Cerebellar cortex (tissue), 1 donor: Measurements from ENCODE around the gene TOMM5.

Source experiments
- DNase-seq: peaks from one replicate; pipeline ENCODE4 v3.0.0-alpha.2; 2015; ENCODE audit warnings: low spot score

TOMM5 gene

DNA sequence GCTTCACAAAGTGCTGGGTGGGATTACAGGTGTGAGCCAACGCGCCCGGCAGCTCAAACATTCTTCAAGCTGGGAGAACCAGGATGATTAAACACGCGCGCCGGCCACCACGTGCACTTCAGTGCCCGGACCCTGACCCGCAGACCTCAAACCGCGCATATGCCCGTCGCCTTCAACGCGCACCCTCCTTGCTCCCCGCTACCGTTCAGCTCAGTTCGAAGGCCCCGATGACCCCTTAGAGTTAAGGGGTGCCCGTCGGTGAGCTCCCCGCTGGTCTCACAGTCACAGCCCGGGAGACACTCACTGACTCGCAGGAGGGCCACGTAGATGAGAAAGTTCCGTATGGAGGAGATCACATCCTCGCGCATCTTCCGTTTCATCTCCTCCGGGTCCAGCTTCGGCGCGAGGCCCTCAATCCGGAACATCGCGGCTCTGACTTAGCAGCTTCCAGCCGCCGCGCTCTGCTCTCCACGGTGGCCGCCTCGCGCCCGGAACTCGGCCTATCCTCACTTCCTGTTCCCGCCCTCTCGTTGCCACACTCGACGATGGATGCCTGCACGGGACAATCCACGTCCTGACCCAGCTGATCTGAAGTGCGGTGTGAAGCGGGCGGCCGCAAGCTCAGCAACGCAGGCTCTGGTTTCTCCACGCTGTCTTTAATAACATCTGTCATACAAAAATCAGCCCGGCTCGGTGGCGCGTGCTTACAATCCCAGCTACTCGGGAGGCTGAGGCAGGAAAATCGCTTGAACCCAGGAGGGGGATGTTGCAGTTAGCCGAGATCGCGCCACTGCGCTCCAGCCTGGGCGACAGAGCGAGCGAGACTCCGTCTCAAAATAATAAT, at the start of gene TOMM5:
Gene TOMM5 (minus strand): TSS at position 490 of the 844 bp plus-strand sequence. CDS start 65 bp downstream, at position 425.
- peak; percentile 93 for DNase-seq

DNA sequence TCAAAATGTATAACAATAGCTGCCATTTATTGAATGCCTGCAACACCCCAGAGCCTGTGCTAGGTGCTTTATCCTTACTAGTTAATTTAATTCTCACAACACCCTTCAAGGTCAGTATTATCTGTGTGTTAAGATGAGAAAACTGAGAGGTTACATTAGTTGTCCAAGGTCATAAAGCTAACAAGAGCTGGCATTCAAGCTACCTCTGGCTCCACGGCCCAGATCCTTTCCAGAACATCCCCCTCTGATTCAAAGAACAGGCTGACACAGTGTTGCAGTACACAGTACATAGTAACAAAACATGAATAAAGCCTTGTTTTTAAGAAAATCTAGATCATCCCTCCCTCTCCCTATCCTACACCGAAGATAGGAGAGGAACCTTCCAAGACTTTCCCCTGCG, 48.9 kb upstream of the TOMM5 start:
- DNase-seq: no peak

DNA sequence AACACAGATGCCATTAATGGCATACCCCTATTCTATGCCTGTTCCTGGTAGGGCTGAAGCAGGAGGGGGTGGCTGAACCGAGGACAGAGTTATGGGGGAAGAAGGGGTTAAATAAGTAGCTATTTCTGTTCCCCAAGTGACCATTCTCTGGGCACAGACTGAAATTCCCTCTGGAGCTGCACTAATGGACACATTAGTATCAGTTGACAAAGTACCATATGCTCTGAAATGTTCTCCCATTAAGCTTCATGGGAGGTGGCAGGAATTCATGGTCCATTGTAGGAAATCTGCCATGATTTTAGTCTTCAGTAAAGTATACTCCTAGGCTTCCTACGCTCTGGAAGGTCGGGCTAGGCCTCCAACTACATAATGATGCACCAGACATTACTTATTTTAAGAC, 47.8 kb upstream of the TOMM5 start:
- DNase-seq: no peak

DNA sequence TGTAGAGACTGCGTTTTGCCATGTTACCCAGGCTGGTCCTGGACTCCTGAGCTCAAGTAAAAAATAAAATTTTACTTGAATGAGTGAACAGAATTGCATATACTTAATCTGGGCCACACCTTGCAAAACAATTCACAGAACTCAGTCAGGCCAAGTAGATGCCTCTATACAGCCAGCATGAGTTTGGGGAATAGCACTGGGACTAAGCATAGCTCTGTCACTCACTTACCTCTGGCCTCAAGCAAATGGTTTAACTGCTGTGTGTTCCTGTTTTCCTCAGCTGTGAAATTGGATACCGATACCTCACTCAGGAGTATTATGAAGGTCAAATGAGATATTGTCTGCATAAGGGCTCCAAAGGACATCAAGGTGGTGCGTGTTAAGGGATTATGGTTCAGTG, 47.4 kb upstream of the TOMM5 start:
- no peak for DNase-seq

DNA sequence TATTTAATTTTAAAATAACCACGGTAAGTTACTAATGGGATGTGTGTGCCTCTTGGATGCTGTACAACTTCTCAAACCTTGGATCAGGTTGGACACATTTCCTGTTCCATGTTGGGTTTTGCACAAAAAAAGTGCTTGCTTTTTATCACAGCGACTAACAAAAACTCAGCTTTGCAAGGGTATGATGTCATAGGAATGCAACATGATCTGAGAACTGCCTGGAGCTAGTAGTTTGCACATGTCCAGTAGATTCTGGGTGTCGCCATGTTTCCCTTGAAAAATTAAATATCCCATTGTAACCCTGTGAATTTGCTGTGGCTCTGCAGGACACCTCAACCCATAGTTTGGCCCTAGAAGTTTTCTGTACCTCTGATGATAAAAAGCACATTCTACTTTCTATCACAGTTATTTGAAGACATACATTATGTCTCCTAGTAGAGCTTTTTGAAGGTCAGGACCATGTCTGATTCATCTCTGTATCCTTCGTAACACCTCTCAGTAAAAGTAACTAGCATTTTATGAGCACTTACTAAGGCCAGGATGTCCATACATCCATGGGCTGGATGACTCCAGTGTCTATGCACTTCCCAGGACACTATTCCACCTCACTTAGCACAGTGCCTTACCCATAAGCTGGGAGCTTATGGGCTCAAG, 46.8 kb upstream of the TOMM5 start:
- no peak for DNase-seq

DNA sequence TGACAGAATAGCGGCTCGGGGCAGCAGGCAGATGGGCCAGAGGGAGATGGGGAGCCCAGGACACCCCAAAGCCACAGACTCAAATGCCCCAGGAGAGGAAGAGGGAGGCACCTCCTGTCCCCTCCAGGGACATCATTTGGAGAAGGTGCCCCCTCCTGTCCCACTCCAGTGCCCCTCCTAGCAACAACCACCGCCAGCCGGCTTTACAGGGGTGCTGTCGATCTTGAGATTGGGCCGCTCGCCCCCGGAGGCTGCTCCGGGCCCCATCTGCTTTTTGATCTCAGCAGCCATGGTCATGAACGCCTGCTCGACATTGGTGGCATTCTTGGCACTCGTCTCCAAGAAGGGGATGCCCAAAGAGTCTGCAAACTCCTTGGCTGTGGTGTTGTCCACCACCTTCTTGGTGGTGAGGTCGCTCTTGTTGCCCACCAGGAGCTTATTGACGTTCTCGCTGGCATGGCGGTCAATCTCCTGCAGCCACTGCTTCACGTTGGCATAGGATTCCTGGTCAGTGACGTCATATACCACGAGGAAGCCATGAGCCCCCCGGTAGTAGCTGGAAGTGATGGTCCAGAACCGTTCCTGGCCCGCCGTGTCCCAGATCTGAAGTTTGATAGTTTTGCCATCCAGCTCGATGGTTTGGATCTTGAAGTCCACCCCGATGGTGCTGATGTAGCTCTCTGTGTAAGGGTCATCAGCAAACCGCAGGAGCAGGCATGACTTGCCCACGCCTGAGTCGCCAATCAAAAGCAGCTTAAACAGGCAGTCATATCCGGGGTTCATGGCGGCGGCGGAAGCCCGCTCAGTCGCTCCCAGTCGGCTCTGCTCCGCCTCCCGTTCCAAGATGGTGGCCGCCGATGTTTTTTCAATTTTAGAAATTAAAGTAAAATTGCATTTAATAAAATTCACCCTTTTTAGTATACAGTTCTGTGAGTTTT, 44.4 kb upstream of the TOMM5 start:
- DNase-seq: no peak

DNA sequence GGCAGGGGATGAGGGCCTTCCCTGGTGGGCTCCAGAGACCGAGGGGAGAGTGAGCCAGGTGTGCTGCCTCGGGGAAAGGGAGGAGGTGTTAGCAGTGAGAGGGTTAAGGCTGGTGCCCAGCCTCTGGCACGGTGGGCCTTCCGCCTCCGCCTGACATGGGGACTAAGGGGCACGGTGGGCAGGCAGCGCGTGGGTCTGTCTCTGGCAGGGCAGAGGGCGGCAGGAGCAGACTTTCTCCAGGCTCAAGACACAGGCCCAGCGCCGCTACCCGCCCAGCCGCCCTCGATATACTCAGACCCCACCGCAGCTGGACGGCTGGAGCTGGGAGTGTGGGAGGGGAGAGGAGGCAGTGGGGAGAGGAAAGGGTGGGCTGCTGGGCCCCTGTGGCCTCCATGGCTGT, 43.4 kb upstream of the TOMM5 start:
- no peak for DNase-seq

DNA sequence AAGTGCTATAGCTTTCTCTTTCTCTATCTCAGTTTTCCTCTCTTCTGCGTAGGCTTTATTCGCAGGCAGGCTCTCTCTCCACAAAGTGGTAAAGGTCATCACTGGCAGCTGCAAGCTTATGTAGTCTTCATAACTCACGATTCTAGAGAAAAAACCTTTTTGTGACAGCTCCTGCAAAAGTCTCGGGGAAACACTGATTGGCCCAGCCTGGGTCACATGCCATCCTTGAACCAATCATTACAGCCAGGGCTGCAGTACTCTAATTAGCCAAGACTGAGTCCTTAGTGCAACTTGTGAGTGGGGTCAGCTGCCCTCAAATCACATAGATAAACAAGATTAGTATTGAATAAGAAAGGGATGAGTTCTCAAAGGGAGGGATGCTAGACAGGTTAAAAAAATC, 40.1 kb upstream of the TOMM5 start:
- no peak for DNase-seq

DNA sequence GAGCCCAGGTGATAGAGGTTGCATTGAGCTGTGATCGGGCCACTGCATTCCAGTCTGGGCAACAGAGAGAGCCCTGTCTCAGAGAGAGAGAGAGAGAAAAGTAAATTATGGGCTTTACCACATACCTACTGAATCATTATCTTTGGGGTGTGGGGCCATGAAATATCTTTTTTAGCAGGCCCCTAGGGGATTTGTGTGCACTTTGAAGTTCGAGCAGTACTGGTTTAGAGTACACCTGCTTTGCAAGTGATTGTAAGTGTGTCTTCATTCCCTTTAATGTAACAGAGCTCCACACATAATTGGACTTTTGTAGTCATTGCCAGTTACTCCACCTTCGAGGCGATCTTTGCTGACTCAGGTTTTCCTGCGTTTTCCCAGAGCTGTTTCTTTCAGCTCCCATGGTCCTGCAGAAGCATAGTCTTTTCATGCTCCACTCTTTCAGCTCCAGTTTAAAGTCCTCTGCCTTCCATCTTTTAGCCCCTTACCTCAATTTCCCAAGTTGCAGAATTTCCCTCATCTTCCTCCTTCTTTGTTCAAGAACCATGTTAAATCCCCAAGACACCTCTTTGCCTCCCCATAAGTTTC, 34.4 kb upstream of the TOMM5 start:
- DNase-seq: no peak

DNA sequence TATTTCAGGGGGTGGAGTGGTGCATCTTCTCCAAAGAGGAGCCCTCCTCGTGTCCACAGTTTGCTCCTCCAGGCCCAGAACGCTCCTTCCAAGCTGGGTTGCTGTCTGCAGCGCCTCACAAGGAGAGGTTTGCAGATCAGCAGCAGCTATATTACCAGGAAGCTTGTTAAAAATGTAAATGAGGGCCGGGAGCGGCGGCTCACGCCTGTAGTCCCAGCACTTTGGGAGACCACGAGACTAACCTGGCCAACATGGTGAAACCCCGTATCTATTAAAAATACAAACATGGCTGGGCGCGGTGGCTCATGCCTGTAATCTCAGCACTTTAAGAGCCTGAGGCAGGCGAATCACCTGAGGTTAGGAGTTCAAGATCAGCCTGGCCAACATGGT, 33.4 kb upstream of the TOMM5 start:
- DNase-seq: no peak

DNA sequence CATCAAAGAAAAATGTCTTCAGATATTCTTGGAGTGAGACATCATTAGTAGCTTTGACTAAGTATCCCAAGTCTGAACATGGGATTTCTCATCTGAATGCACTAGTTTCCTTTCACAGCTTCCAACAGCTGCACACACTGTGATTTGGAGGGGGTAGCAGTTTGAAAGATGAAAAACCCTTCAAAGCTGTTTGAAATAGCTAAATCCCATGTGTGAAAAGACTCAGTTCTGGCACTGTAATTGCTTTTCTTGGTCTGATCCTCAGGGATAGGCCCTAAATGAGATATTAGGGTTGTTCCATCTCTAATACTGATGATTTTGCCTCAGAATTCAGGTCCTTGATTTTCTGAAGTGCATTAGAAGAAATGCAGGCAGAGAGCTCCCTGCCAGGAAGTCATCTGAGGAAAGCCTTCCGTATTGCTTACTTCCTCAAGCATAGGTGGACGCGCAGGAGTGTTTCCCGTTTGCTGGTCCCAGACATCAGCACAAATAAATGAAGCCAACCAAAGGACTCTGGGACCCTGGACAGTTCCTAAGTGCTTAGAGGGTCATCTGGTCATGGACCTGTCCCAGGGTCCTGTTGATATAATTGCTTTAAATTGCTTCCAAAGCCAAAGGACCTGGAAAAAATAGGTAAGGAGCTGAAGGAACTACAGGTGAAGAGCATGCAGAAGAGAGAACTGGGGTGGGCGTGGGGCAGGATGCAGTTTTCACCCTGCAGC, 32.8 kb upstream of the TOMM5 start:
- no peak for DNase-seq

DNA sequence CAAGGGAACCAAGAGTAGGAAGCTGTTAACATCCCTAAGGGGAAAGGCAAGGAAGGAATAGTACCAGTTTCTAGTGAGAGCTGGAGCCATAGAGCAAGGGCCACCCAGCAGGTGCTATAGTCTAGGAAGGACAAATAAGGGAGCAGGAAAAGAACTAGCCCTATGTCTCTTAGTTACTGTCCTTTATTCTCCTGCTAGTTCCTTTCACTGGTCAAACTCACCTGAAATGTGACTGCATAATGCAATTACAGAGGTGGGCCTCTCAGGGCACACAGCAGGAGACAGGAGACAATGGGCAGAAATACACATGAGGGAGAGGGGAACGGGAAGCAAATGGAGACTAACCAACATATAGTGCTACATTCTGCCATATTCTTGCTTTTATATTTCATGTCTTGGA, 31.7 kb upstream of the TOMM5 start:
- DNase-seq: no peak

DNA sequence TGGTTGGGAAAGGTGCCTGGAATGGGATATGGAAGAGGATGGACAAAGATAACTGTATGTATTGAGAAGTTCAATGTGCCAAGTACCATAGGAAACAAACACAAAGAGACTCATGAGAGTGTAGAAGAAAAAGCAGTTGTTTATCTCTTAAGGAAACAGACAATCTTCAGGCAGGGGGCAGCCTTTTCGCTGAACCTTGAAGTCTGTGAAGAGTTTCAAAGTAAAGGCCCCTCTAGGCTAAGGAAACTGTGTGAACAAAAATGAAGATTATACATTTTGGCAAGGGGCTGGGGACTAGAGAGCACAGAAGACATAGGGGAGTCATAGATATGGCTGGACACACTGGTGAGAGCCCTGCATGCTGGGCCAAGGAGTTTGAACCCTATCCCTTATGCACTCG, 30.9 kb upstream of the TOMM5 start:
- DNase-seq: no peak

DNA sequence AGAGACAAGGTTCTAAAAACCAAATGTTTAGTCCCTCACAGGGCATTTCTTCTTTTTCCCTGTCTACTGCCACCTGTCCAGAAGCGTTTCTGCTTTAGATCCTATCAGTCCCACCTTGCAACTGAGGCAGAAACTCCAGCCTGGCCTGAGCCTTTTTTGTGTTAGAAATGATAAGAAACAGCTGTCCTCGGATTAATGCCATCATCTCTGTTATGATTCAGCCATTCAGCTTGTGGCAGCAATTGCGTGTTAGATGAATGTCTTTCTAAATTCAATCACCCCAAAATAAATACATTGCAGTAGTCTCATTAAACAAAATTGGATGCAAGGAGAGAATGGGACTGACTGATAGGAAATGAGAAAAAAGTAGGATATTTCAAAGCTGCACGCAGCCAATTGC, 30.1 kb upstream of the TOMM5 start:
- no peak for DNase-seq

DNA sequence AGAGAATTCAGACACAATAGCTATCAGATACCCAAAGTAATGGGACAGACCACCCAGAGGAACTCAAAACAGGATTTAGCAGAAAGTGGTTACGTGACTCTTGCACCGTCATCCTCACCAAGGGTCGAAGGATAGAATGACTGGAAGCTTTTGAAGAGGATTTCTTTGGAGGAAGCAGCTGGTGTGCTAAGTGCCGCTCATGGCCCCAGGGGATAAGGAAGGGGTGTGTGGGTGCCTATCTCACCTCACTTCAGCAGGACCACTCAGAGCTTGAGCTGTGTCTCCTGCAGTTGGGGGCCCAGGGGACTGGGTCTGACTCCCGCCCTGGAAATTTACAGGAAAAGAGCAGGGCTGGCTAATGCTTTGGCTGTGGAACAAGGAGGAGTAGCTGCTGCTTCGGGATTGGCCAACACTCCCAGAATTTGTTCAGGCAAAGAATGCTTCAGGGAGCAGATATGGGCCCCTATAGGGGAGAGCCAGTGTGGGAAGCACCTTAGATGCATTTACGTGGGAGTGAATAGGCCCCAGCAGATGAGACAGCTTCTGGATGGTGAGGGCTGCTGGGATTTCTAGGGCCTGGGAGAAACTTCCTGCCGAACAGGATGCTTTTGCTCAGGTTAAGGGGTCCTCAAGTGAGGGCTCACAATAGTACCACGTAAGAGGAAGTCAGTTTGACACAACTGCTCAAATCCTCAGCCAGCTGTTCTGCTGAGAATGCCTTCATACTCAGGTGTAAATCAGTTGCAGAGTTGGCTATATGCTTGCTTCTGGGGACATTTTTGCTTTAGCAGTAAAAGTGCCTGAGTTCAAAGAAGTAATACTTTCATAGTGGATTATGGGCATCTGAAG, 29.1 kb upstream of the TOMM5 start:
- DNase-seq: no peak

DNA sequence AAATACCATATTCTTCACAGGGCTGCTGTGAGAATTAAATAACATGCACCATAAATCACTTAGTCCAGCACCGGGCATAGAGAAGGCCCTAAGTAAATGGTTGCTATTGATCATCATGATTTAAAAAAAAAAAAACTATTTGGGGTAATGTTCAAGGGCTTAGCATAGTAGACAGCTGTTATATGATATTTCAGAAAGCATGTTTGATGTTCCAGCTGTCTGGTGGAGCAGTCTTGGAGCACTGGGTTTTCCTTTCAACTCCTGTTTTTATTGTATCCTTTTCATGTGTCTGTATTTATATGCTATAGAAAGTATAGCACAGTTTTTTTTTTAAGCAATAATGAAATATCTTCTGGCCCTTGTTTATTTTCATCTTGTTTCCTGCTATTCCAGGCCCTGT, 28.0 kb upstream of the TOMM5 start:
- DNase-seq: no peak

DNA sequence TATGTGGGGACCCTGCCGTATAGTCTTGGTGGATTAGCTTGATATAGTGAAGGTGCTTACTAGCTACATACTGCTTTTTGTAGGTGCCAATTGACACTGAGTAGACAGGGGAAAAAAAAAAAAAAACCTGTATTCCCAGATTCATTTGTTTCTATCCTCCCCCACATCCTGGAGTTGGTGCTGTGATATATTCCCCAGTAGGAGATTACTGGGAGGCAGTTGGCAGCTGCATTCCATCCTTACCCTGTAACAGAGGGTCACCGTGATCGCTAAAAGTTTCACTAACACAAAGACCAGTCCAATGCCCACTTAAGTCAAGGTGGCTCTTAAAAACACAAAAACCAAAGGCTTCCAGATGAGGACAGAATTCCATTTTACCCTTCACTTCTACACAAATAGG, 27.4 kb upstream of the TOMM5 start:
- DNase-seq: no peak

DNA sequence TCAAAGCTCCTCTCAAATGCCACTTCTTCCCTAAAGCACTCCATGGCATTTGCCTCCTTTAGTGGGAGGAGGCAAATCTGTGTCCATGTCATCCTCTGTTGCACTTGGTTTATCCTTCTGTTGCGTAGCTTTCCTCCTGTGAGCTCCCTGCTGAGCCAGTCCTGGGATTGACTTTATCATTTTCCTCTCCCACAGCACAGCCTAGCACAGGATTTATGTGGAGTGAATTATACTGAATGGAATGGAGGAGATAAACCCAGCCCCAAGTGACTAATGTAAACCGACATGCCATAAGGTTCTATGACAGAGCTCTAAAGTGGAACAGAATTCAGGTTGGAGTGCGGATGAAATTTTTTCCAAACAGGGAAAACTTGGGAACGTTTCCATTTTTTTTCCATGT, 26.4 kb upstream of the TOMM5 start:
- no peak for DNase-seq

DNA sequence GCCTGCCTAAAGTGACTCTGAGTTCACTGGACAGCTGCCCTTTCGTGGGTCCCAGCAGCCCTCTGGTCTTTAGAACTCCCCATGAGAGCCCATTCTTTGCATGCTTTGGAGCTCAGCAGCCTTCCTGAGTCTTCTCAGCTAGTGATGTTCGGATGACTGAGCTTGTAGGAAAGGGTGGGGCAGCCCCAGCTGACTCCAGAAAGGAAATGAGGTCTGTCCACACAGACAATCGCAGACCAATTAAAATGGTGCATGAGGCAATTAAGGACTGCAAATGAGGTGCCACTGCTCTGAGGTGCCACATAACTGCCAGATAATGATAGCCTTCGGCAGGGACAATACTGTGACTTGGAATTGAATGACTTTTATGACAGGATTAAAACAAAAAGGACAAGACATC, 25.4 kb upstream of the TOMM5 start:
- no peak for DNase-seq

DNA sequence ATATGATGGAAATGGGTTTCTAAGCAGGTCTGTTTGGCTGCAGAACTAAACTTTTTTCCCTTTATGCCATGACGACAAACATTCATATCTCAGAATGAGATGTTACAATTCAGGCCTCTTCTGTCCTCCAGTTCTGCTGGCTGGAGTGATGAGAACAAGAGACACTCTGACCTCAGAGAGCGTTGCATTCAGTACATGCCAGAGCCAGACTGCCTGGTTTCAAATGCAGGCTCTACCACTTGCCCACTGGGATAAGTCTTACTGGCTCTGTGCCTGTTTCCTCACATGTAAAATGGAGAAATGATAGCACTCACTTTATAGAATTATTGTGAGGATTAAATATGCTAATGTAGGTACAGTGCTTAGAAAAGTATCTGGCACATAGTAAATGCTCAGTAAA, 24.8 kb upstream of the TOMM5 start:
- no peak for DNase-seq

DNA sequence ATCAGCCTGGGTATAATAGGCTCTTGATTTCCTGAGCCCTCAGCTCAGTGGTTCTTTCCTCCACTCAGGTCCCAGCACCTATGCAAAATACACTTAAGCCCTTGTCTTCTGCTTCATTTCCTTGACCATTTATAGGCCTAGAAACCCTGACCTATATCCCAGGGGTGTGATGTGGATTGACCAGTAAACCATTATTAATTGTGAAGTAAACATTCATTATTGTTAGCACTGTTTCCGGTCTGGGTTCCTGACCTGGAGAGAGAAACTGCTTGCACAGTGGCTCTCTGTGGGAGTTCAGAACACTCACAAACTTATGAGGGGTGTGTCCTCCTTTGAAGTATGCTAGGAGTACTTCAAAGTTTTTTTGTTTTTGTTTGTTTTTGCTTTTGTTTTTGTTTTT, 19.6 kb upstream of the TOMM5 start:
- no peak for DNase-seq
